ENCODE measurements around the gene SPAG8.

- TF ChIP-seq CTCF (IDR thresholded peaks at IDR 0.05) (no peak), EZH2 (IDR thresholded peaks at IDR 0.05; ENCODE audit: borderline replicate concordance, insufficient read depth, low read depth, low read length, poor library complexity, severe bottlenecking) (no peak)
Measured at GRCh38 chr9:35841645-35841900, 29.5 kb upstream of the SPAG8 start.

Measured in B cell (primary cell).